Measurements from ENCODE around the gene FARP1.

The FARP1 gene

DNA sequence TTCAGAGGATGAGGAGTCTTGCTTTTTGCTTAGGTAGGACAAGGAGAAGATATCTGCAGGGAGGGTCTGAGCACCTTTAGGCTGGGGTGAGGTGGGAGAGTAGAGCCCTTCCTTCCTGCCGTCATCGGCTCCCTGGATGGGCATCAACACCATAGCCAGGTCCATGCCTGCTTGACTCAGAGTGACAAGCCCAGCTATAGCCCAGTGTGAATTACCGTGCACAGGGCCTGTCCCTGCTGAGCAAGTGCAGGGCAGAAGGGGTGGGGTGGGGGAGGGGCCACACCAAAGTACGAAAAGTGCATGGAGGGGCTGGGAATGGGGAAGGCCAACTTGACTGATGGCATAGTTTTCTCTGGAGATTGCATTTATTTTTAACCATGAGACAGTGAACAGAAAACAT lies 64.5 kb downstream of the FARP1 start:
- TF ChIP-seq, protein P1, sequence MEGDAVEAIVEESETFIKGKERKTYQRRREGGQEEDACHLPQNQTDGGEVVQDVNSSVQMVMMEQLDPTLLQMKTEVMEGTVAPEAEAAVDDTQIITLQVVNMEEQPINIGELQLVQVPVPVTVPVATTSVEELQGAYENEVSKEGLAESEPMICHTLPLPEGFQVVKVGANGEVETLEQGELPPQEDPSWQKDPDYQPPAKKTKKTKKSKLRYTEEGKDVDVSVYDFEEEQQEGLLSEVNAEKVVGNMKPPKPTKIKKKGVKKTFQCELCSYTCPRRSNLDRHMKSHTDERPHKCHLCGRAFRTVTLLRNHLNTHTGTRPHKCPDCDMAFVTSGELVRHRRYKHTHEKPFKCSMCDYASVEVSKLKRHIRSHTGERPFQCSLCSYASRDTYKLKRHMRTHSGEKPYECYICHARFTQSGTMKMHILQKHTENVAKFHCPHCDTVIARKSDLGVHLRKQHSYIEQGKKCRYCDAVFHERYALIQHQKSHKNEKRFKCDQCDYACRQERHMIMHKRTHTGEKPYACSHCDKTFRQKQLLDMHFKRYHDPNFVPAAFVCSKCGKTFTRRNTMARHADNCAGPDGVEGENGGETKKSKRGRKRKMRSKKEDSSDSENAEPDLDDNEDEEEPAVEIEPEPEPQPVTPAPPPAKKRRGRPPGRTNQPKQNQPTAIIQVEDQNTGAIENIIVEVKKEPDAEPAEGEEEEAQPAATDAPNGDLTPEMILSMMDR (IDR thresholded peaks at IDR 0.05) = no peak

DNA sequence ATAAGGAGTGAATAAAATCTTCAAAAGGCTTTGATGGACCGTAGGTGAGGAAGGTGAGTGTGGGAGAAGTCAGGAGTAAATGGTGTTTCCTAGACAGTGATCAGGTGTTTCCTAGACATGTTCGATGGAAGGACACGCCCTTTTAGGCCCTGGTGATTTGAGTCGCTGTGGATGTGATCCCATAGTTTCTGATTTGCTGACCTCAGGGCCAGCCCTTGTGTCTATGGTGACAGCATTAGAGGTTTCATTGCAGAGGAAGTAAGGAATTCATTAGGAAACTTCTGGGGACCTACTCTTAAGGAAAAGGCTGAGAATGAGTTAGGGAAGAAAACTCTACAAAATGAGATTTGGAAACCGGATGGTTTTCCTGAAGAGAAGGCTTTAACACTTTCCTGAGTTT lies 65.7 kb downstream of the FARP1 start:
- TF ChIP-seq, protein P1 (IDR thresholded peaks at IDR 0.05) = no peak

DNA sequence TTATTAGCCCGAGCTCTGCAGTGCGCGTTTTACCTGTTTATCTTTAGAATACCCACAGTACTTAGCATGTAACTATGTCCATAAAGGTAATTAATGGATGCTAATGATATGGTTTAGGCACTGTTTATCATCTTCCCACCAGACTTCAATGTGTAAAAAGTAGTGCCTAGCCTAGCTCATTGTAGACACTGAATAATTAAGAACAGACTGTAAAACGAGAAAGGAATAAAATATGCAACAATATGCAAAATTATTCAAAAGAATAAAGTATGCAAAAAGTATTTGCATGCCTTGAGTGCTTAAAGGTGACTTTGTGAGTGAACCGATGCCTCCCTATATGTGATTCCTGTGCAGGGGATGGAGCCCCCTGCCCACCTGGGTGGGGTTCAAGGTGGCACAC lies 69.9 kb downstream of the FARP1 start:
- TF ChIP-seq, protein P1 (IDR thresholded peaks at IDR 0.05) = no peak

DNA sequence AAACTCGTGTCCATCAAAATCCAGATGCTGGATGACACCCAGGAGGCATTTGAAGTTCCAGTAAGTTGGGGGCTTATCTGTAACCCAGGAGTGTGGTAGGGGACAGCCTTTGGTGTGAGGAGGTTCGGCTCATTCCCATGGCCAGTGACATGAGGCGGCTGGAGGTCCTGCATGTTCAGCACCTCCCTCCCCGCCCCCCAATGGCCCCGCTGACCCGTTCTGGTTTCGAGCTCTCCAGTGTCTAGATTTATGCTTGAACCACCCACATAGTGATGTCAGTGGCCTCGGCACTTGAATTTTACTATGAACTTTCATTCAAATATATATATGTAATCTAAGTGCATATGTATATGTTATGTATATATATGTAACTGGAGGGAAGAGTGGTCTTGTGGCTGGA lies 70.5 kb downstream of the FARP1 start:
- TF ChIP-seq, protein P1 (IDR thresholded peaks at IDR 0.05) = no peak

DNA sequence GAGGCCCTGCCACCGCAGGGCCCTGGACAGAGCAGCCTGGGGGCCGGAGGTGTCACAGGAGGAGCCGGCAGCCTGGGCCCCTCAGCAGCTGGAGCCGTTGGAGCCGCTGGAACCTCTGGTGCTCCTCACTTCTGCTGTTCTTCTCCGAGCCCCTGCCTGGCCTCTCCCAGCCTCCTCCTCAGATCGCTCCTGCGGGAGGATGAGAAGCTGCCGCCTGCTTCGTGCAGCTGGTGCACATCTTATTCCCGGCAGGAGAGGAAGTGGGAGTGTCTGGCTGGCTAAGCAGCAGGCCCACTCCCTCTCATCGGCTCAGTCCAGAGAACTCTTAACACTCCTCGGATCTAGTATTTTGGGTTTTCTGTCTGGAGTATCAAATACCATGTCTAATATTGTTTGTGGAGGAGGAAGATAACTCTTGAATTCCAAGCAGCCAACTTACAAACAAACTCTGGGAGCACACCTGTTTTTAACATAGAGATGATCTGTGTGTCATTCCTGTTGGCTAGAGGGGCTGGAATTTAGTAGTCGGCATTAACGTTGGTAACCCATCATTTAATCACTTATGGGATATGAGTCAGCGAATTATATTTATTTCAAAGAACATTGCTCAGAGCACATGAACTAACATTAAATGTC lies 71.2 kb downstream of the FARP1 start:
- TF ChIP-seq, protein P1 (IDR thresholded peaks at IDR 0.05) = no peak

DNA sequence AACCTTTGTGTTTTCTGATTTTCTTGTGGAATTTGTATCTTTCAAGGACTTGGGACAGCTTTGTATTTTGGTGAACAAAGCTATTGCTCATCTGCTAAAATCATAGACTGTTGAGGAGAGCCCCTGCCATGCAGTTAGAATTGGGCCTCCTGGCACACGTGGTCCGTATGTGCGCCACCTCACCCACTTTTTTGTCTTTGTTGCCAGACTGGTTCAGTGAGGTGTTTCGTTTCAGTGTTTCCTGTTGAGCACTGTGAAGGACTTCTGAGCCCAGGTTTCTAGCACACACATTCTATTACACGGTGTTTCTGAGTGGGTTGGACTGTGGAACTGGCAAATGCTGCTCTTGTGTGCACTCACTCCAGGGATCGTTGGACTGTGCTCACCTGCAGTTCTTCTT lies 71.8 kb downstream of the FARP1 start:
- TF ChIP-seq, protein P1 (IDR thresholded peaks at IDR 0.05) = no peak

DNA sequence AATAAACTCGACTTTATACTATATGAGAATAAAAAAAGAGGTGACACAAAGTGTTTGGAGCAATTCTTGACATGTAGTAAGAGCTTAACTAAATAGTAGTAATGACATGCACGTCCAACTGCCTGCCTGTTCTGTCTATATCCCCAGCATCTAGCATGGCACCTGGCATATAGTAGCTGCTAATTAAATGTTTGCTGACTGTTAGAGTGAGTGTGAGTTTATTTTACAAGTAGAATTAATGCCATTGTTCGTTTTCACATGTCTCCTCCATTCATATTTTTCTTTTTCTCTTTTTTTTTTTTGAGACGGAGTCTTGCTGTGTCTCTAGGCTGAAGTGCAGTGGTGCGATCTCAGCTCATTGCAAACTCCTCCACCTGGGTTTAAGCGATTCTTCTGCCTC lies 72.6 kb downstream of the FARP1 start:
- TF ChIP-seq, protein P1 (IDR thresholded peaks at IDR 0.05) = no peak

DNA sequence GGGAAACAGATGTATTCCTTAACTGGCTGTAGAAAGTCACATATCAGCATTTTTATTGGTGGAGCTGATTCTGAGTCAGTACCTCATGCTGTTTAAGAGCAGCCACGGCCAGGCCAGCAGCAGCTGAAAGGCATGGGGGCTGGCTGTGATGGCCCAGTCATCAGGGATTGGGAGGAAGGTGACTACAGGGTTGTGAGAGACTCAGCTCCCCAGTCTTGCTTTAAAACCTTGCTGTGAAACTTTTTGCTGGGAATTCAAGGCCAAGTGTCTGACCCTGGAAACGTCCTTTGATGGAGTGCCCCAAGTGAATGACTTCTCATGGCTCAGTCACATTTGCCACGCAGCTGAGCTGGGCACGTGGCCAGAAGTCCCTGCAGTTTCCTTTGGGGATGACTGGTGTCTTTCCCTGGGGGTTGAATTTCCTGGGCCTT lies 73.3 kb downstream of the FARP1 start:
- TF ChIP-seq, protein P1 (IDR thresholded peaks at IDR 0.05) = no peak

All from LNCAP (cell line).